ENCODE results near the gene RB1.
"Not testable (repeated sequence)": the region's sequence is repeated elsewhere in the genome, so short reads cannot be mapped to it uniquely, and the experiment has no call there.

Gene RB1

DNA sequence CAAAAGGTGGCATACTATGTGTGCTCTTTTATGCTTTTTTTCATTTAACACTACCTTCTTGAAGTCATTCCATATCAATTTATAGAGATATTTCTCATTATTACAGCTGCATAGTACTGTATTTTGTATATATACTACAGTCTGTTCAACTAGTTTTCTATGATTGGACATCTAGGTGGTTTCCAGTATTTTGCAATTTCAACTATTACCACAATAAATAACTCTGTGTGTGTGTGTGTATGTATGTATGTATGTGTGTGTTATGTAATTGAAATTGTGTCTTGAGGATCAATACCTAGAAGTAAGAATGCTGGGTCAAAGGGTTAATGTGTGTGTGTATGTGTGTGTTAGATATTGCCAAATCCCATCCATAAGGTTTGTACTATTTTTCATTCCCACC lies 102.3 kb downstream of the RB1 start:
- no peak for DNase-seq

GRCh38 chr13:48410199-48410598 lies 106.6 kb downstream of the RB1 start:
- no peak for DNase-seq

DNA sequence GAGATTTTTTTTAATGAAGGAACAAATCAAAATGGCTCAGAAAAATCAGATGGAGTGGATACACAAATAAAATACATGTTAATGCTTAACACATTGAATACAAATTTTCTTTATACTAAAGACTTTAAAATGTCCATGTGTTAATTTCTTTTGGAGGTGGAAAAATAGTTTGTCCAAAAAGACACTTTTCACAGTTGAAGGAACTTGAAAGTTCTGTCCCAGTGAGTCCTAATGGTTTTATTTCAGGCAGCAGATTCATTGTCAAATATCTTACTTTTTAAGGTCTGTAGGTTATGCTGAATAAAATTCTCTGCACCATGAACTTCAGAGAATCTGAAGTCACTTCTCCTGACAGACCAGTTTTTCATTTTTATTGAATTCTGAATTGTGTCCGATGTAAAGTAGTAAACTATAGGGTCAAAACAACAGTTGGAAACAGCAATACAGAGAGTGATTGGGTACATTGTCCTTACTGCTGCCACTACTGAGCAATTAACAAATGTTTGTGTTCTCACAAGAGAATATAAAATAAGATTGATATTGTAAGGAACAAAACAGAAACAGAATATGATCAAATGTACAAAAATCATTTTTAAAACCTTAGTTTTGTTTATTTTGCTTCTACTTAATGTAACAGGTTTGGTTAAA lies 107.7 kb downstream of the RB1 start:
- DNase-seq: no peak

DNA sequence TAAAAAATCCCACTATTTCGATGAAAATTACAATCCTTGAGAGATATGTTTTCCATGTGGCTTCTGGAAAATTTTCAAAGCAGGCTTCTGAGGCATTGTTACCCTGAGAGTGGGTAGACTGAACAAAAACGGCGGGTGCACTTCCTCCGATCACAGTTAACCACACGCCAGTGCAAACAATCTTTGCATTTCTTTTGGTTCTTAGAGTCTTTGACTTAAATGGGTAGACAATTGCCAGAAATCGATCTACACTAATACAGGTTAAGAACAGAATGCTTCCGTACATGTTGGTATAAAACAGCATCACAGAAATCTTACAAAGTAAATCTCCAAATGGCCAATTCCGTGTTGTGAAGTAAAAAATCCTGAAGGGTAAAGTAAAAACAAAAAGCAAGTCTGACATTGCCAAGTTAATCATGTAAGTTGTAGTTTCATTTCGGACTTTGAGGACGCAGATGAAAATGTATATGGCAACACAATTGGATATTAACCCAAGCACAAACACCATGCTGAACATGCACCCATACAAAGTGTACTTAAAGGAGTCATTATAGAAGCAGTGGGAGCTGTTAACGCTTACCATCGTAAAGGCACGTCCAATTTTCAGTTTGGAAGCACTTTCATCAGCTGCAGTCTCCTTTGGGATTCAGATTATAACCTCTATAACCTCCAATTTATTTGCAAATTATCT lies 108.4 kb downstream of the RB1 start:
- no peak for DNase-seq

DNA sequence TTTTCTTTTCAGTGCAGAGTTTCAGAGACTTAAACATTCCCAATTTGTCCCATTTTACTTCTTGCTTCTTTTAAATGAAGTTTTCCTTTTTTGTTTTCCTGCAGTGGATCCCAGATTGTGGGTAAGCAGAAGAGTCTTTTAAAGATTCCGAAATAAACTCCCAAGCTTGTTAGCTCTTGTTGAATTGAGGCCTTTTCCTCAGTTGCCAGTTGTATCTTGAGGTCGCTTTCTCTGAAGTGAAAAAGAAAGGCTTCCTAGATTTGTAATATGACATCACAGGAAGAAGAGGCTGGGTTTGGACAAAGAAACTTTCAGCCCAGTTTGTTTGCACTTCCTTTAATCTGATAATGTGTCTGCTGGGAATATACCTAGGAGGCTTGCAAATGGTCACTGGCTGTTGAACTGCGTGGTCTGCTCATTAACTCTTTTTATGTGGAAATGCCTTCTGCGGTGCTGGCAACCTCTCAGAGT lies 109.4 kb downstream of the RB1 start, which contains the start of gene LPAR6:
LPAR6 (minus strand) TSS at position 233 of the 471 bp plus-strand sequence. CDS start 690 bp downstream, outside the sequence.
- DNase-seq: peak in 1 of 58 donors; percentile 42

- no peak for DNase-seq
These were observed 111.0 kb downstream of the RB1 start for GRCh38 chr13:48414501-48414900.

DNA sequence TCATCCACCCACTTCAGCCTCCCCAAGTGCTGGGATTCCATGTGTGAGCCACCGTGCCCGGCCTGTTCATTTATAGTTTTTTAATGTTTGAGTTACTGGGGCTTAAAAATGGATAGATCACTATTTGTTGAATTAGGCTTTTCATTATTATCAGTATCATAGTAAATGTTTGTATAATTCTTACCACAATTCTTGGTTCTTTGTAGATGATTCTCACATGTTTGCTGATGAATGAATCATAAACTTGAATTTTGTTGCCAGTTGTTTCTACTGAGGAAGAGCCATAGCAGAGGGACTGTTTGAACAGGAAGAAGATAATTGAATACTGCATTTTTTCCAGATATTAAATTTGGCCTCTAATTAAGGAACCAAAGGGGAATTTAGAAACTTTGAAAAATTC lies 112.0 kb downstream of the RB1 start:
- DNase-seq: no peak

GRCh38 chr13:48422003-48422402 lies 118.5 kb downstream of the RB1 start:
- DNase-seq: not testable (repeated sequence)

GRCh38 chr13:48424212-48424611 lies 120.7 kb downstream of the RB1 start:
- no peak for DNase-seq

DNA sequence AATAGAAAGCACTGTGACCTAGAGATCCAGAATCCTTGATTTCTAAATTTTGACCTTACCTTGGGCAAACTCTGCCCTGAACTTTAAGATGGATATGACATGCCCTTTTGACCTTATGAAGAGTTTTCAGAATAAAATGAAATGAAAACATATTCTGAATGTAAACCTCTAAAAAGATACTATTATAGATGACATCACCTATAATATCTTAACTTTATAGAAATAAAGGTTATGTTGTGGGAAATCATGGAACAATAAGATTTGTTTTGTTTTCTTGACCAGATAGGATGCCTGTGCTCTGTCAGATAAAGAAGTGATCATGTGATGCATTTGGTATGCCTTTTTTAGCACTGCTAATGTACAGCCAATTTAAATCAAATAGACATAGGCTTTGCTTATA lies 122.5 kb downstream of the RB1 start:
- no peak for DNase-seq

GRCh38 chr13:48426755-48427298 lies 123.3 kb downstream of the RB1 start:
- peak in 4 of 58 donors; percentile 9 to 24 (median 12) for DNase-seq

GRCh38 chr13:48429036-48429435 lies 125.5 kb downstream of the RB1 start:
- DNase-seq: no peak

GRCh38 chr13:48429886-48430285 lies 126.3 kb downstream of the RB1 start:
- DNase-seq: no peak

- DNase-seq: no peak
These were observed 127.9 kb downstream of the RB1 start for GRCh38 chr13:48431431-48431830.

- no peak for DNase-seq
These were observed 128.6 kb downstream of the RB1 start for GRCh38 chr13:48431987-48432615.

- DNase-seq: no peak
These were observed 130.6 kb downstream of the RB1 start for GRCh38 chr13:48434200-48434599.

DNA sequence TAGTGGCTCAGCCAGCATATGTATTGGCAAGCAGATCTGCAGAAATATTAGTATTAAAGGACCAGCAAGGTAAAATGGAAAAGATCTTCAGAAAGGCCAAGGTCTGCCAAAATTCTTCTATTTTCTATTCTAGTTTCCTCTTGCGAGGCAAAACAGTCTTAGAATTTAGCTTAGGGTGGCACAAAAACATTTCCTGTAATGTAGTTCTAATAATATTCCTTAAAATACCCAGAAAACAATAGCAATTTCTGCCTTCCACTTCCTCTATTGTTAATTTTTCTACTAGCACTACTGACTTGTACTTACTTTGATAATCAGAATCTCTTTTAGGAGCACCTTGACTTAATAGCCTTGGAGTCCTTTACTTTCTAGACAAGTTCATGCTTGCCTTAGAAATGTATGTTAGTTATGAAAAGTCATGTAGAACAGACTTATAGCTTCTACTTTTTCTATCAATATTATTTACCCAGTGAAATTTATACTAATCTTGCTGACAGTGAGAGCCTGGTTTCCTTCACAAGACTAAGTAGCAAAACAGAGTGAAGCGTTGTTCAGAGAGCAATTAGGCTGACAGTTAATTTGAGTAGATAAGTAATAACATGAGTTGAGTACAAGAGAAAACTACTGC lies 133.2 kb downstream of the RB1 start:
- DNase-seq: no peak

DNA sequence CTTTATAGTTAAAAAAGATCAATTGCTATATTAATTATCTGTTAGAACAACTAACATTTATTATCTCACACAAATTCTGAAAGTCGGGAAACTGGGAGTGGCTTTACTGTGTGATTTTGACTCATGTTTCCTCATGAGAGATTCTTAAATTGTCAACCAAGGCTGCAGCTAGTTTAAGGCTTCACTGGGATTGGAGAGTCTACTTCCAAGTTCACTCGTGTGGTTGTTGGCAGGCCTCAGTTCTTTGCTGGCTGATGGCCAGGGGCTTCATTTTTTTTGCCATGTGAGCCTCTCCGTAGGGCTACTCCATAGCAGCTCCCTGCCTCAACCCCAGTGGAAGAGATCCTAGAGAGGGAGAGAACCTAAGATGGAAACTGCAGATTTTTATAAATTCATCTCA lies 133.8 kb downstream of the RB1 start:
- DNase-seq: peak in 22 of 58 donors; percentile 7 to 41 (median 20)

DNA sequence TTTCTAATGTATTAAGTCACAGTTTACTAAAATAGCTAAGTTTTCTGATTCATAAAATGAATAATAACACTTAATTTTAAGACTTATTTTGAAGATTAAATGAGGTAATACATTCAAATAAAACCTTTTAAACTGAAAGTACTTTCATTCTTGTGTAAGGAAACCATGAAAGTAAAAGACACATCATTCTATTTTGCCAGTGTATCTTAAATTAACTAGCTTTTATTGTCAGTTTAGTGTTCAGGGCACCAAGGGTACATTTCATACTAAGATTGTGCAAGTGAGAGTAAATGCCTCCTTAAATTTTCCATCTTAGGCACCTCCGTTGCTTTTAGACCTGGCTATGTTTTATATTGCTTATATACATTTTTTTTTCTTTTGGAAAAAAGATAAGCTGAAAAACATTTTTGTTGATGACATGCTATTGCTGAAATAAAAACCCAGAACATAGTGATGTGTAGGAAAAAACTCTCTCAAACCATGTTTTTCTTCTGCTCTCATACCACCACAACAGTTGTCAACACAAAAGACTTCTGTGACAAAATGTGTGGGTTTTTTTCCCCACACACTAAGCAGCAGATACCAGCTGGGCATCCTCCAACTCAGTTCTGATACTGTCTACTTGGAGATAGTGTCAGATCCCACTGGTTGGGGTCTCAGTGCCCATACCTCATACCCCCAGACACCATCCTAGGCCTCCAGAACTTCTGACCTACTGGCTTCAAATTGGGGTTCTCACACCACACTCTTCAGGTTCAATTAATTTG lies 140.1 kb downstream of the RB1 start:
- DNase-seq: no peak

- no peak for DNase-seq
These were observed 142.9 kb downstream of the RB1 start for GRCh38 chr13:48446464-48446863.

All from anterior cingulate cortex (tissue), 58 donors.